Astrocyte of the cerebellum (primary cell): Measurements from ENCODE around the gene LCA5.

Experiments
- DNase-seq: peaks from one replicate; pipeline ENCODE4 v3.0.0-alpha.2; 2011; ENCODE audit warnings: low read depth
- H3K4me3 ChIP-seq: 2 replicates; pipeline ENCODE4 v1.5.1; 2011; ENCODE audit warnings: mild to moderate bottlenecking, low read depth, low read length, moderate library complexity
- in situ Hi-C: cut with HindIII; loops from 2 replicates; pipeline ENCODE4 v1.10.0; 2017; ENCODE audit warnings: low sequenced_read_pairs
- TF ChIP-seq, protein P1 (sequence below): IDR thresholded peaks from 2 replicates; pipeline ENCODE4 v1.5.1; 2012; ENCODE audit warnings: low read length, low read depth, moderate library complexity, mild to moderate bottlenecking; ENCODE audit errors: missing control alignments

The LCA5 gene

GRCh38 chr6:79551401-79551800 lies 14.2 kb upstream of the LCA5 start:
- in situ Hi-C loops: no loop called here
- TF ChIP-seq, protein P1, sequence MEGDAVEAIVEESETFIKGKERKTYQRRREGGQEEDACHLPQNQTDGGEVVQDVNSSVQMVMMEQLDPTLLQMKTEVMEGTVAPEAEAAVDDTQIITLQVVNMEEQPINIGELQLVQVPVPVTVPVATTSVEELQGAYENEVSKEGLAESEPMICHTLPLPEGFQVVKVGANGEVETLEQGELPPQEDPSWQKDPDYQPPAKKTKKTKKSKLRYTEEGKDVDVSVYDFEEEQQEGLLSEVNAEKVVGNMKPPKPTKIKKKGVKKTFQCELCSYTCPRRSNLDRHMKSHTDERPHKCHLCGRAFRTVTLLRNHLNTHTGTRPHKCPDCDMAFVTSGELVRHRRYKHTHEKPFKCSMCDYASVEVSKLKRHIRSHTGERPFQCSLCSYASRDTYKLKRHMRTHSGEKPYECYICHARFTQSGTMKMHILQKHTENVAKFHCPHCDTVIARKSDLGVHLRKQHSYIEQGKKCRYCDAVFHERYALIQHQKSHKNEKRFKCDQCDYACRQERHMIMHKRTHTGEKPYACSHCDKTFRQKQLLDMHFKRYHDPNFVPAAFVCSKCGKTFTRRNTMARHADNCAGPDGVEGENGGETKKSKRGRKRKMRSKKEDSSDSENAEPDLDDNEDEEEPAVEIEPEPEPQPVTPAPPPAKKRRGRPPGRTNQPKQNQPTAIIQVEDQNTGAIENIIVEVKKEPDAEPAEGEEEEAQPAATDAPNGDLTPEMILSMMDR: no peak
- no peak overlapping the region for H3K4me3 ChIP-seq
- no peak for DNase-seq

DNA sequence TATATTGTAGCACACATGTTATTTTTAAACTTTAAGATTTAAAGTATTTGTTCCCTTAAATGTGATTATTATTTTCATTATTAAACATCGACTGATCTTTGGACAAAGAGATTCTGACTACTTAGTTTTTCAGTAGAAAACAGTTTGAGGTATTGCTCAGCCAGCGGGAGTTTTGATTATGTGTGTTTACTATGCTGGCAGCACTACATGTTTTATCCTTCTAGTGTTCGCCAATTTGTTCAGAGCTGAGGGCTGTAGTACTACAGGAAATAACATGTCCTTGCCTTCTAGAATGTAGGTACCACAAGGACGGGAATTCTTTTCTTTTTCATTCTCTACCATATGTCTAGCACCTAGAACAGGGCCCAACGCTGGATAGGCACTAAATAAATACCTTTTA lies 11.1 kb upstream of the LCA5 start:
- TF ChIP-seq, protein P1: no peak
- DNase-seq: no peak
- H3K4me3 ChIP-seq: no peak overlapping the region
- in situ Hi-C loops: no loop called here

- H3K4me3 ChIP-seq: no peak overlapping the region
- DNase-seq: peak; percentile 78
- in situ Hi-C loops: no loop called here
- TF ChIP-seq, protein P1: no peak
Observed at GRCh38 chr6:79546186-79546585, 9.0 kb upstream of the LCA5 start.

- H3K4me3 ChIP-seq: no peak overlapping the region
- in situ Hi-C loops: no loop called here
- peak; percentile 98 for DNase-seq
- TF ChIP-seq, protein P1: peak; percentile 75
Observed at GRCh38 chr6:79544939-79545450, 7.8 kb upstream of the LCA5 start.

- DNase-seq: peak; percentile 89
- no peak overlapping the region for H3K4me3 ChIP-seq
- in situ Hi-C loops: no loop called here
- TF ChIP-seq, protein P1: no peak
Observed at GRCh38 chr6:79544299-79544927, 7.2 kb upstream of the LCA5 start.

DNA sequence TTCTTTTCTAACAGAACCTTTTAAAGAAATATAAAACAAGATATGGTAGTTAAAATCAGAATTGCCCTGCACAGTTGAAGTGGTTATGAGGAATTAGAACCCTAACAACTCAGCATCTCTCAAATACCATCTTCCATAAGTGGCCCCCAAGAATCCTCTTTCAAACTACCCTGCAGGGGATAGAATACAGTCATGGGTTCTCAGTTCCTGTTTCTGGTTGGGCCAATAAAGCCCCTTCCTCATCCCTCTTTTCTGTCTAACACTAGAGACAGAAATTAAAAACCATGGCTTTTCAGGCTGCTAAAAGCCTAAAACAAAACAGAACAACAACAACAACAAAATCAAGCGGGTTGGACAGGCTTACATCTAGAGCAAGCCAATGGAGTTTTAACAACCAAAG lies 6.7 kb upstream of the LCA5 start:
- no peak for DNase-seq
- in situ Hi-C loops: no loop called here
- TF ChIP-seq, protein P1: no peak
- no peak overlapping the region for H3K4me3 ChIP-seq

DNA sequence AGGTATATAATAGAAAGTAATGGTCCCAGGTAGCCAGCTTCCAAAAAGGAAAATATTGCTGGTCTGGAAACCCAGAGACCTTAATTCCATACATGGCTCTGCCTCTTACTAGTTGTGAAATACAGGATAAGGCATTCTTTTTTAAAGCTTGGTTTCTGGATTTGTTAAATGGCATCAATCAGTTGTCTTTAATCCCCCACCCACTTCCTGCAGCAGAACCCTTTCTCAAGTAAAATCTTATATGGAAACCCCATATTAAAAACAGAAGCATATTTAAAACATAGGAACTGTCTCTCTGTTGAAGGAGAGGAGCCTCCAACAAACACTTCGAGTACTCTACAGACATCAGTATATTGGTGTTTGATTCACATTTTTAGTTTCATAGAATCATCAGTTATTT lies 6.2 kb upstream of the LCA5 start:
- no peak for DNase-seq
- TF ChIP-seq, protein P1: no peak
- in situ Hi-C loops: no loop called here
- H3K4me3 ChIP-seq: no peak overlapping the region
